Right lobe of liver (tissue), 6 donors: Measurements from ENCODE around the gene XRN1. TPM values are rescaled to one million over a fixed set of nuclear protein-coding genes. Genes with fewer than 3 reads are reported as not detected.

Source experiments
- ATAC-seq, 4 donors: fragments of 200-7000 bp; cut with Tn5 transposase; one replicate each; pipeline ENCODE4 v1.9.1; 2020; ENCODE audit warnings: mild to moderate bottlenecking in 4 of 4, moderate library complexity in 4 of 4
- DNase-seq, 3 donors: peaks; one replicate each; pipeline ENCODE4 v3.0.0-alpha.2; 2020
- H3K27ac ChIP-seq, 3 donors: fragments of 200-600 bp; one replicate each; pipeline ENCODE4 v1.8.0; 2022
- H3K27me3 ChIP-seq, 2 donors: fragments of 200-600 bp; one replicate each; pipeline ENCODE4 v1.8.0; 2022
- H3K36me3 ChIP-seq, 4 donors: fragments of 200-600 bp; sonication (generic) in 1 of 4; one replicate each; pipeline versions ENCODE4 v1.5.1 to v1.8.0; 2017 to 2022; ENCODE audit warnings: control low read depth in 1 of 4
- H3K4me1 ChIP-seq, 4 donors: fragments of 200-600 bp; sonication (generic) in 1 of 4; one replicate each; pipeline versions ENCODE4 v1.5.1 to v1.8.0; 2017 to 2022; ENCODE audit warnings: control low read depth in 1 of 4
- H3K4me3 ChIP-seq, 3 donors: fragments of 200-600 bp; one replicate each; pipeline ENCODE4 v1.8.0; 2022
- H3K9me3 ChIP-seq, 4 donors: fragments of 200-600 bp; sonication (generic) in 1 of 4; one replicate each; pipeline versions ENCODE4 v1.5.1 to v1.8.0; 2017 to 2022; ENCODE audit warnings: control low read depth in 1 of 4
- POLR2A ChIP-seq: fragments of 450-650 bp; IDR thresholded peaks from one replicate; pipeline ENCODE4 v1.6.1; 2017; ENCODE audit warnings: antibody characterized with exemption, mild to moderate bottlenecking
- WGBS: methylation state at CpG from one replicate; pipeline ENCODE4 v1.1.6; 2018; ENCODE audit warnings: low coverage, low lambda C conversion rate; ENCODE audit not compliant: insufficient coverage; ENCODE audit errors: missing lambda C conversion rate; 5-methylcytosine and 5-hydroxymethylcytosine counted together
- intact Hi-C, 2 donors: fragments of 100-400 bp; cut with DNase I; formaldehyde crosslinking; loops; one replicate each; pipeline versions ENCODE4 v1.11.2 to v1.14.1; 2022
- total RNA-seq, 6 experiments: library from RNA; depleted of rRNA in 2 of 6; stranded (reverse); fragments of >200 nt in 2 of 6; fragmentation: NEBNext Ultra II Directional in 3 of 6; extraction: Animal tissue kit (Norgen Biotek cat#: 25700) in 3 of 6; gene quantifications; one replicate each; pipeline versions ENCODE4 v1.1.0 to v1.2.4, GENCODE V29; 2016 to 2023
- TF ChIP-seq, protein P1 (sequence below), 4 donors: fragments of 200-600 bp in 3 of 4; fragments of 450-650 bp in 1 of 4; IDR thresholded peaks; one replicate each; pipeline versions ENCODE4 v1.5.1 to v1.8.0; 2016 to 2022; ENCODE audit warnings: antibody characterized with exemption in 4 of 4, mild to moderate bottlenecking in 2 of 4
- donor health status: DM: no; HTN: yes; CAD: no.
- donor health status: DM: no; HTN: no; CAD: no.
- donor health status: DM: no; HTN: no; CAD: no.
- donor health status: DM: no; HTN: yes; CAD: no.
- donor health status: DM: no; HTN: yes; CAD: no.

XRN1 gene
- total RNA-seq, 6 experiments from 2014 or later, result 21.4 to 30.8 (median 24.8) TPM

DNA sequence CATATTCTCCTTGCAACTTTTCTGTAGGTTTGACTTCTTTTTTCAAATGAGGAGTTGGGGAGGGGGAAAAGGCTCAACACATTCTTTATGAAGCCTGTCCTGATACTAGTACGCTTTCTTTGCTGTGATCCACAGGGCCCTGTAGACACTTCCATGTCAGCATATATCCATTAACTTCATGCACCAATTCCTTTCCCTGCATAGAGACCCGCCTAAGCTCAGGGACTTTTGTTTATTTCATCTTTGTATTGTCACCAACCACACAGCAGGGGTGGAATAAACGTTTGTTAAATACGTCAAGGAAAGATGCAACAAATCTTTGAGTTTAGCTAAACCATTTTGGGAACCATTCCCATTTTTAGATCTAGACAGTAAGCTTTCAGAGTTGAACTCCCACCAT lies 179.4 kb downstream of the XRN1 start:
- H3K4me1 ChIP-seq, result no peaks in the 10 kb centered on the region
- H3K27ac ChIP-seq, result no peak overlapping the region
- 74% methylated on average over 4 of the region's 4 CpGs for WGBS
- H3K36me3 ChIP-seq, result no peaks in the 10 kb centered on the region
- no peak overlapping the region for H3K4me3 ChIP-seq
- DNase-seq, result no peak
- no peaks in the 10 kb centered on the region for H3K27me3 ChIP-seq
- intact Hi-C loops, result no loop called here
- TF ChIP-seq POLR2A, result no peak
- TF ChIP-seq, protein P1, sequence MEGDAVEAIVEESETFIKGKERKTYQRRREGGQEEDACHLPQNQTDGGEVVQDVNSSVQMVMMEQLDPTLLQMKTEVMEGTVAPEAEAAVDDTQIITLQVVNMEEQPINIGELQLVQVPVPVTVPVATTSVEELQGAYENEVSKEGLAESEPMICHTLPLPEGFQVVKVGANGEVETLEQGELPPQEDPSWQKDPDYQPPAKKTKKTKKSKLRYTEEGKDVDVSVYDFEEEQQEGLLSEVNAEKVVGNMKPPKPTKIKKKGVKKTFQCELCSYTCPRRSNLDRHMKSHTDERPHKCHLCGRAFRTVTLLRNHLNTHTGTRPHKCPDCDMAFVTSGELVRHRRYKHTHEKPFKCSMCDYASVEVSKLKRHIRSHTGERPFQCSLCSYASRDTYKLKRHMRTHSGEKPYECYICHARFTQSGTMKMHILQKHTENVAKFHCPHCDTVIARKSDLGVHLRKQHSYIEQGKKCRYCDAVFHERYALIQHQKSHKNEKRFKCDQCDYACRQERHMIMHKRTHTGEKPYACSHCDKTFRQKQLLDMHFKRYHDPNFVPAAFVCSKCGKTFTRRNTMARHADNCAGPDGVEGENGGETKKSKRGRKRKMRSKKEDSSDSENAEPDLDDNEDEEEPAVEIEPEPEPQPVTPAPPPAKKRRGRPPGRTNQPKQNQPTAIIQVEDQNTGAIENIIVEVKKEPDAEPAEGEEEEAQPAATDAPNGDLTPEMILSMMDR (IDR thresholded peaks at IDR 0.05), result no peak
- H3K9me3 ChIP-seq, result no peaks in the 10 kb centered on the region
- ATAC-seq, result no peak

DNA sequence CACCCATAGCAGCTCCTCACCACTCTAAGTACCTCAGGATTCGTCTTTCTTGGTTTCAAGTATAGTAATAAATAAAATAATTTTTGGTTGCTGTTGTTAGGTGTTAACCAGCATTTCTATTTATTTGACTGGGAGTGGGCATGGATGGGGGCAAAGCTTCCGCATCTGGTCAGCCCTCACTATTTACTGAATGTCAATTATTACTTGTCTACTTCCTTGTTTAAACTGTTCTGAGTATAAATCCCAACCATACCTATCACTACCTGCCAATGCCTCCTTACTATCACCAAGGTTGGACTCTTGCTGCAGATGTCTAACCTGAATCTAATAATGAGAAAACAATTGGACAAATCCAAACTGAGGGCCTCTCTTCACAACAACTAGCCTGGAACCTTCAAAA lies 180.6 kb downstream of the XRN1 start:
- intact Hi-C loops, result no loop called here
- no peak for ATAC-seq
- 68% methylated on average over 2 of the region's 2 CpGs for WGBS
- no peaks in the 10 kb centered on the region for H3K36me3 ChIP-seq
- H3K27ac ChIP-seq, result no peak overlapping the region
- TF ChIP-seq, protein P1 (IDR thresholded peaks at IDR 0.05), result no peak
- TF ChIP-seq POLR2A, result no peak
- no peak for DNase-seq
- H3K27me3 ChIP-seq, result no peaks in the 10 kb centered on the region
- H3K4me3 ChIP-seq, result no peak overlapping the region
- H3K9me3 ChIP-seq, result no peaks in the 10 kb centered on the region
- H3K4me1 ChIP-seq, result no peaks in the 10 kb centered on the region

DNA sequence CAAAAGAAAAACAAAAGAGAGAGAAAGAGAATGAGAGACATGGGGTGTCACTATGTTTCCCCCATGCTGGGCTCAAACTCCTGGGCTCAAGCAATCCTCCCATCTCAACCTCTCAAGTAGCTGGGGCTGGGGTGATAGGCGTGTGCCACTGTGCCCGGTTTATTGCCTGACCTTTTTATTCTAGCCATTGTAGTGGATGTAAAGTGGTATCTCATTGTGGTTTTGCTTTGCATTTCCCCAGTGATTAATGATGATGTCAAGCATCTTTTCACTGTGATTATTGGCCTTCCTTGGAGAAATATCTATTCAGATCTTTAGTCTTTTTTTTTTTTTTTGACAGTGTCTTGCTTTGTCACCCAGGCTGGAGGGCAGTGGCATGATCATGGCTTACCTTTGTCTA lies 184.7 kb downstream of the XRN1 start:
- Histone ChIP-seq H3K27ac (no peak overlapping the region), H3K36me3 (no peaks in the 10 kb centered on the region), H3K4me3 (no peak overlapping the region), H3K9me3 (no peaks in the 10 kb centered on the region), H3K4me1 (no peaks in the 10 kb centered on the region), H3K27me3 (no peaks in the 10 kb centered on the region)
- TF ChIP-seq, protein P1 (IDR thresholded peaks at IDR 0.05), result no peak
- no peak for TF ChIP-seq POLR2A
- ATAC-seq (no peak), DNase-seq (no peak)
- 100% methylated on average over 2 of the region's 2 CpGs for whole genome bisulfite sequencing
- intact Hi-C loops, result no loop called here

DNA sequence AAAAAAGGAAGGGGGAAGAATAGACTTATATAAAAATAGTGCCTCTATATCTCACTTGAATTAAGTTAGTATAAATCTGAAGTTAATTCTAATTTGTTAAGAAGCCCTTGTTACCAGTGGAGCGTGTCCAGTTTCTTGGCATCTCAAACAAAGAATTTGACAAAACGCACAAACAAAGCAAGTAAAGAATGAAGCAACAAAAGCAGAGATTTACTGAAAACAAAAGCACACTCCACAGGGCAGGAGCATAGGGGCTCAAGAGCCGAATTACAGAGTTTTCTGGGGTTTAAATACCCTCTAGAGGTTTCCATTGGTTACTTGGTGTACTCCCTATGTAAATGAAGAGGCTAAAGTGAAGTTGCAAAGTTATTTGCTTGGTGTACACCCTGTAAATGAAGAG lies 188.5 kb downstream of the XRN1 start:
- Histone ChIP-seq H3K36me3 (no peaks in the 10 kb centered on the region), H3K4me1 (no peaks in the 10 kb centered on the region), H3K9me3 (no peaks in the 10 kb centered on the region), H3K27me3 (no peaks in the 10 kb centered on the region), H3K27ac (no peak overlapping the region), H3K4me3 (no peak overlapping the region)
- no peak for DNase-seq
- TF ChIP-seq, protein P1 (IDR thresholded peaks at IDR 0.05), result no peak
- no peak for ATAC-seq
- intact Hi-C loops, result no loop called here
- 76% methylated on average over 3 of the region's 3 CpGs for WGBS

DNA sequence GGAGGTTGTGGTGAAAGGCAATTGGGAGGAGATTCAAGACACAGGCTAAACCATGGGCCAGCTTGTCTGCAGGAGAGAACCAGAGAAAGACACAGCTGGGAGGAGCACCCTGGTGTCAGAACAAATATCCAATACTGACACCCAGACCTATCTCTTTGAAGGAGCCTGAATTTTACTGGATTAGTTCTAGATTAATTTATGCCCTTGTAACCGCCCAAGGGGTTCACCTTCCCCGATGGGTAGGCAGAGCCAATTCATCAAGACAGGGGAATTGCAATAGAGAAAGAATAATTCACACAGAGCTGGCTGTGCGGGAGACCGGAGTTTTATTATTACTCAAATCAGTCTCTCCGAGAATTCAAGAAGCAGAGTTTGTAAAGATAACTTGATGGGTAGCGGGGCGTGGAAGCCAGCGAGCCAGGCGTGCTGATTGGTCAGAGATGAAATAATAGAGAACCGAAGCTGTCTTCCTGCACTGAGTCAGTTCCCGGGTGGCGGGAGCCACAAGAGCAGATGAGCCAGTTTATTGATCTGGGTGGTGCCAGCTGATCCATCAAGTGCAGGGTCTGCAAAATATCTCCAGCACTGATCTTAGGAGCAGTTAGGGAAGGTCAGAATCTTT lies 191.0 kb downstream of the XRN1 start:
- no peak overlapping the region for H3K4me3 ChIP-seq
- no peak for TF ChIP-seq POLR2A
- TF ChIP-seq, protein P1 (IDR thresholded peaks at IDR 0.05), result no peak
- intact Hi-C loops, result no loop called here
- H3K9me3 ChIP-seq, result no peaks in the 10 kb centered on the region
- no peak for DNase-seq
- no peaks in the 10 kb centered on the region for H3K4me1 ChIP-seq
- H3K36me3 ChIP-seq, result no peaks in the 10 kb centered on the region
- 89% methylated on average over 12 of the region's 12 CpGs for WGBS
- ATAC-seq, result no peak
- H3K27me3 ChIP-seq, result no peaks in the 10 kb centered on the region
- H3K27ac ChIP-seq, result no peak overlapping the region
